Kidney glomerular epithelial cell (primary cell): ENCODE data around the gene HSPB7.
"Not testable (repeated sequence)": the region's sequence is repeated elsewhere in the genome, so short reads cannot be mapped to it uniquely, and the experiment has no call there.

Source experiments
- DNase-seq: peaks from one replicate; lab custom pipeline; 2025; lab: John Stamatoyannopoulos, UW

Gene HSPB7

GRCh38 chr1:16022393-16022792 lies 4.5 kb upstream of the HSPB7 start:
- DNase-seq, result no peak

DNA sequence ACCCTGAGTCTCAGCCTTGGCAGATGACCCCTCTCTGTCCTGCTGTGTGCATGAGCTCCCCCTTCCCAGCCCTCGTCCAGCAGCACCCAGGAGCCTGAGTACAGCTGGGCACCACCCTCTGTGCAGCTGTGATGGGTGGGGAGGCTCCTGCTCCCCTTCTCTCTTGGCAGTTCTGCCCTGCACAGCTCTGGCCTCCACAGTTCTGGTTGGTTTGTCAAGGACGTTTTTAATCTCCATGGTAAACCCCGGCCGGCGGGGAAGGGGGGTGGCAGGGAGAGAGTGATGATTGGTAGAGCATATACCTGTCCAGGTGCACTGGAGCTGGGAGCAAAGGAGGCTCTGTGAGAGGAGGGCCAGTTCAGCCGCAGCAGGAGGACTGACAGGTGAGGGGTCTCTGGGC lies 3.8 kb upstream of the HSPB7 start, which contains the start of gene CLCNKA:
Gene CLCNKA (plus strand): TSS at position 356 of the 400 bp plus-strand sequence. CDS start 584 bp downstream, outside the sequence.
- no peak for DNase-seq

GRCh38 chr1:16020878-16021277 lies 3.0 kb upstream of the HSPB7 start:
- not testable (repeated sequence) for DNase-seq

DNA sequence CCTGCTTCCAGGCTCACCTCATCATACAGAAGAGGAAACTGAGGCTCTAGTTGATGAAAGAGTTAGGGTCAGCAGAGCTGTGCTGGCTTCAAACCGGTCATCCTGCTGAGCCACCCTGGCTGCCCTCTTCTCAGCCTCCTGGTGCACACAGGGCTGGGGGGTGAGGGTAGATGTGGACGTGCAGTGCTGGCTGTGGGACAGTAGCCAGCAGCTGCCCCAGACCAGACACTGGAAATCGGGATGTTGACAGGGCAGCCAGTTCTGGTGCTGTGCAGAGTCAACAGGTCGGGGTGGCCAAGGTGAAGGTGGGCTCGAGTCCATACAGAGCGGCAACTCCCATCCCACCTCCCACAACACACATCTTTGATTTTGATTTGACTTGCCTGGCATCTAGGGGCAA lies 2.5 kb upstream of the HSPB7 start:
- no peak for DNase-seq

DNA sequence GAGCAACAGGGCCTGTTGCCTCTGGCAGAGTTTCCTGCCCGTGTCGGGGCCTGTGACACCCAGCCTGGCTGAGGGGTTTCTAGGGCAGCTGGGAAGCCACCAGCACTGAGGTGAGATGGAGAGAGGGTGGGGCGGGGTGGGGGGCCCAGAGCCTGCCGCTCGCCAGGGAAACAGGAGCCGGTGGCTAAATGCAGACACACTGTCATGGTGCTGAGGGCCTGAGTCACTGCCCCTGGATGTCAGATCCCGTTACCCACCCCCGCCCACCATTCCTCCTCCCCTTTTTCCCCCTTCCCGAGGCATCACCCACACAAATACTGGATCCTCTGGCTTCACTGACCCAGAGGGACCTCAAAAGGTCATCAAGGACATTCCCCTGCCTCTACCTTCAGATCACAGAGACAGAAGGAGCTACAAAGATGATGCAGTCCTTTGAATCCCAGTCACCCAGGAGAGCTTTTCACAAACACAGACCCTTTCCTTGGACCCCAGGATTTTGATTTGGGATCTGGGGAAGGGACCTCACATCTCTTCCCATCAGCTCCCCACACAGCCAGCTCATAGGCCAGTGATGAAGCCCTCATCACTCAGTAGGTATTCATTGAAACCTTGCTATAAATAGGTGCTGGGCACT lies 1.9 kb upstream of the HSPB7 start:
- no peak for DNase-seq

- DNase-seq, result no peak
Observed at GRCh38 chr1:16018749-16019643, 1.2 kb upstream of the HSPB7 start.

GRCh38 chr1:16018308-16018707 lies 465 bp upstream of the HSPB7 start:
- DNase-seq, result no peak

- DNase-seq, result no peak
Observed at GRCh38 chr1:16017076-16017460, 775 bp downstream of the HSPB7 start.

GRCh38 chr1:16015960-16016901 lies 1.6 kb downstream of the HSPB7 start:
- no peak for DNase-seq

GRCh38 chr1:16015491-16015890 lies 2.4 kb downstream of the HSPB7 start:
- no peak for DNase-seq

GRCh38 chr1:16014509-16015482 lies 3.0 kb downstream of the HSPB7 start:
- no peak for DNase-seq

DNA sequence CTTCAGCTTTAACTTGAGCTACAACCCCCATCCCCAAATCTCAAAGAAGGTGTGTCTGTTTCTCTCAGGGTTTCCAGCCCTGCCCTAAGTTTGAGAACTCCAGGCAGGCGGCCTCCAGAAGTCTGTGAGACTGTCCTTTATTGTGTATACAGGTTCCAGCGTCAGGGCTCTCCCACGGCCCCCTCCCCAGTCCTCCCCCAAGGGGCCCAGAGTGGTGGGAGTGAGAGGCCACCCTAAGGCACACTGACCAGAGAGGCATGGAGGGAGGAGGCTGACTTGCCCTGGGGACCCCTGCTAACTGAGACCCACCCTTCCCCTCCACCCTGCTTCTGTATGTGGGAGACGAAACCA lies 4.0 kb downstream of the HSPB7 start:
- DNase-seq, result no peak

GRCh38 chr1:16013220-16013907 lies 4.5 kb downstream of the HSPB7 start:
- DNase-seq, result peak; percentile 13

GRCh38 chr1:16012590-16013219 lies 5.1 kb downstream of the HSPB7 start:
- peak; percentile 13 for DNase-seq

DNA sequence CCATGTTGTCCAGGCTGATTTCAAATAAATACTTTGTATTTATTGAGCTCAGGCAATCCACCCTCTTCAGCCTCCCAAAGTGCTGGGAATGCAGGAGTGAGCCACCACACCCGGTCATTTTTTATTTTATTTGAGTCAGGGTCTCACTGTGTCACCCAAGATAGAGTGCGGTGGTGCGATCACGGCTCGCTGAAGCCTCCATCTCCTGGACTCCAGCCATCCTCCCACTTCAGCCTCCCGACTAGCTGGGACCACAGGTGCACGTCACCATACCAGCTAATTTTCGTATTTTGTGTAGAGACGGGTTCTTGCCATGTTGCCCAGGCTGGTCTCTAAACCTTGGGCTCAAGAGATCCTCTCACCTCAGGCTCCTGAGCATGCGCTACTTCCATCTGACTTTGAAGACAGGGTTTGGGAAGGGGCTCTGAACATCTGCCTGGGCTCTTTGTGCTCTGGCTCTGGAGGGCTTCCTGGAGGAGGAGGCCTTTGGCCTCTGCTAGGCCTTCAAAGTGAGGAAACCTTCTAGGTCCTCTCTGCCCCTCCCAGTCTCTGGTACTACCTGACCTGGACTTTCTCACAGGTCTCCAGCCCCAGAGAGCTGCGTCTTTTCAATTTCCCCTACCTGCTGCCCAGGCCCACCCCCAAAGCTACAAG lies 5.8 kb downstream of the HSPB7 start:
- DNase-seq, result no peak

DNA sequence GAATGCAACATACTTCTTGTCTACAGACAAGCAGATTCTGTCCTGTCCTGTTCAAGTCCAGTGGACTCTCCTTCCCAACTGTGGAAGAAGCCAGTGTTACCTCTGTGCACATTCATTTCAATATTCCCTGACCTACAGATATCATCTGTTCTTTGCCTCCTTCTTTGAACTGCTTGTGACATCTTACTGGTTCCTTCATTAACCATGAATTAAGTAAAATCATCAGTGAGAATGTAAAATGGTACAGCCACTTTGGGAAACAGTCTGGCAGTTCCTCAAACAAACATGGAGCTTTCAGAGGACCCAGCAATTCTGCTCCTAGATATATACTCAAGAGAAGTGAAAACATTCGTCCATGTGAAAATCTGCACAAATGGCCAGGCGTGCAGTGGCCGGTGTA lies 7.0 kb downstream of the HSPB7 start:
- no peak for DNase-seq

DNA sequence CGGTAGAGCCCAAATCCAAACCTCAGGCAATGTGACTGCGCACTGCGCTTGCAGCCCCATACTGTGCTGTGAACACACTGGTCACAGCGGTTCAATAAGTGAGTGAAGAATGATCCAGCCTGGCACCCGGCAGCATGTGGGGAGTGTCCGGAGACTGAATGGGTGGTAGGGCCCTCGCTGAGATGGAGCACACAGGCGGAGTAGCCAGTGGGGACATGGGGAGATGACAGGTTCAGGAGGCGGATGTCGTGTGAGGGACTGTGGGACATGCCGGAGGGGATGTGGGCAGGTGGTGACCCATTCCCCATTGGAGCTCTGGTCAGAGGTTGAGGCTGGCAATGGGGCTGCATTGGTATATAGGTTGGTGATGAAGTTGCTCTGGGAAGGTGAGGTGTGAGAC lies 8.2 kb downstream of the HSPB7 start:
- no peak for DNase-seq

DNA sequence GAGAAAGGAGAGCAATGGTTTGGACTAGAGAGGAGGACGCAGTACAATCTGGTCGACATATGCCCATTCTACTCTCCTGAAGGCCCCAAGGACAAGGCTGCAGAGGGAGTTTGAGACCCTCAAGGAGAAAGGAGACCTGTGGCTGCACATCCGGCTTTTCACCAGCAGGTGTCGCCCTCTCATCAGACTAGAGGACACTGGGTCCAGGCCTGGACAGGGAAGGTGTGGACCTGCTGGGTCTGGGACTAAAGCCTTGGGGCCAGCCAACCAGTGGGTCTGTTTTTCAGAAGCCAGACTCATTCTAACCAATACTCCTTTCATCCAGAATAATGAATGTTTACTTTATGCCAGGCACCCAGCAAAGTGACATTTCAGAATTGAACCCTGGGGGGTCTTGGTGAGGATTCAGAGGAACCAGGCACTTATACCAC lies 8.8 kb downstream of the HSPB7 start:
- DNase-seq, result peak; percentile 73

DNA sequence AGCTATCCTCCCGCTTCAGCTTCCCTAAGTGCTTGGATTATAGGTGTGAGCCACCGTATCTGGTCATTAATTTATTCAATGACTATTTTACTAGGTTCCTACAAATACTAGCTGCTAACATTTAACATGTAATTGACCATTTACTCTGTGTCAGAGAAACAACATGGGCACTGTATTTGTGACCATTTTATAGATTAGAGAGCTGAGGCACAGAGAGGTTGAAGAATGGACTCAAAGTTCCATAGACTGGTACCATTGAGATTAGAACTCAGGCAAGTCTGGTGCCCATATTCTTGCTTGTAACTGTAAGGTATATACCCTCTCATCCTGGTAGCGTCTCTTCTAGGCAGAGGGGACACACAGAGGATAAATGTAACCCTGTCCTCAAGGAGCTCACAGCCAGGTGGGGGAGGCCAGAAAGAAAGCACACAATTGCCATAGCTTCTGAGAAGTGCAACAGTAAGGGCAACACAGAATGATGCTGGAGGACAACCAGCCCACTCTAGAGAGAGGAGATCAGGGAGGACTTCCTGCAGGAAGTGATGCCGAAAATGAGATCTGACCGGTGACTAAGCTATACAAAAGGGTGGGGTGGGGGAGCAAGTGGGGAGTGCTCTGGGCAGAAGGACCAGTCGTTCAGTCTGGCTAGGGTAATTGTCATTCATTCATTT lies 10.0 kb downstream of the HSPB7 start:
- DNase-seq, result no peak
